Activated CD4-positive, alpha-beta memory T cell treated with anti-CD3 and anti-CD28 coated beads, Interleukin-2, amount 10 ng/mL, durations not matched to agents 7 days and 5 days (primary cell): ENCODE data around the gene SAMD8. TPM values are rescaled to one million over a fixed set of nuclear protein-coding genes. Genes with fewer than 3 reads are reported as not detected.
A peak's percentile ranks its signal among the peaks of the same experiment; 100 is the strongest.

Experiments used
- CTCF ChIA-PET: fragments of 350-600 bp; sonication (Branson Sonifier 250); formaldehyde crosslinking; loops from one replicate; lab custom pipeline; 2021; ENCODE audit warnings: antibody characterized with exemption, inconsistent platforms; lab: Charles Lee
- POLR2A ChIA-PET: fragments of 350-600 bp; sonication (Branson Sonifier 250); formaldehyde crosslinking; loops from one replicate; lab custom pipeline; 2021; ENCODE audit warnings: antibody characterized with exemption; lab: Charles Lee
- DNase-seq: peaks from one replicate; pipeline ENCODE4 v3.0.0-alpha.2; 2020
- H3K27ac Mint-ChIP-seq: one replicate; pipeline ENCODE4 v1.8.0; 2021; ENCODE audit warnings: mild to moderate bottlenecking, mixed read lengths
- H3K27me3 Mint-ChIP-seq: one replicate; pipeline ENCODE4 v1.8.0; 2021; ENCODE audit warnings: mixed read lengths
- H3K36me3 Mint-ChIP-seq: one replicate; pipeline ENCODE4 v1.8.0; 2021; ENCODE audit warnings: low read depth, mixed read lengths
- H3K4me1 Mint-ChIP-seq: one replicate; pipeline ENCODE4 v1.8.0; 2021; ENCODE audit warnings: mixed read lengths
- H3K4me3 Mint-ChIP-seq: one replicate; pipeline ENCODE4 v1.8.0; 2021; ENCODE audit warnings: mild to moderate bottlenecking, mixed read lengths
- H3K9me3 Mint-ChIP-seq: one replicate; pipeline ENCODE4 v1.8.0; 2021; ENCODE audit warnings: mixed read lengths
- total RNA-seq, 2 experiments: library from RNA; stranded (reverse); gene quantifications; one replicate each; pipeline ENCODE4 v1.2.3, GENCODE V29; 2021

SAMD8 gene
- total RNA-seq, 2 experiments from 2014 or later, result 13.9 to 14.1 TPM

DNA sequence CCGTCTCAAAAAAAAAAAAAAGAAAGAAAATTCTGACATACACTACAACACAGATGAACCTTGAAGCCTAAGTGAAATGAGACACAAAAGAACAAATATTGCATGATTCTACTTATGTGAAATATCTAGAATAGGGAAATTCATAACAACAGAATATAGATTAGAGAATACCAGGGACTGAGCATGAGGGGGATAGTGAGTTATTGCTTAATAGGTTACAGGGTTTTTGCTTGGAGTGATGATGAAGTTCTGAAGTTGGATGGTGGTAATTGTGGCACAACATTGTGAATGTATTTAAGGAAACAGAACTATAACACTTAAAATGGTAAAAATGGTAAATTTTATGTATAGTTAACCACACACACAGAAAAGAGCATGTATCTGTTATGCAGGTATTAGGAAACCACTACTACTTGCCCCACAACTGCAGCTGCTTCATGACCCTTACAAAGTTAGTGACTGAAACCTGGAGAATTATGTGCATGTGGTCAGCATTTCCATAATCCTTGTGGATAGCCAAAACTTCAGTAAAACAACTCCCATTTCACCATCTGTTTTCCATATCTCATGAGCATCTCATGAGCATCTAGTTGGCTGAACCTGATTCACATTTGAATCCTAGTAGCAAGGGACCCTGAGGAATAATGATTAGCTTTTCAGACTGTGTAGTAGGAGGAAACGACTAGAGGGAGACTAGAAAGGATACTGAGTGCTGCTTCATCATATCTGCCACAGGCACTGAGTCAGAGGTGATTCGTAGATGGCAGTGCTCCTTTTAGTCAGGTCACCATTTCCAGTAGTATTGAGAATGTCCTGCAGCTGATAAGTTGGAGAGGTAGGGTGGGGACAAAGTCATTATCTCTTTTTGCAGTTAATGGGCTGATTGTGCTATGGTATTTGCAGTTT, 26.3 kb downstream of the SAMD8 start:
- Mint-ChIP-seq H3K27me3 (no peaks in the 10 kb centered on the region), H3K36me3 (peaks cover 5% of the 10 kb centered on the region), H3K9me3 (no peaks in the 10 kb centered on the region), H3K4me3 (no peak overlapping the region), H3K4me1 (peaks cover 19% of the 10 kb centered on the region), H3K27ac (no peak overlapping the region)
- peak; percentile 20 for DNase-seq
- CTCF ChIA-PET, result interaction anchor here (1.3 to 1.4 kb wide), 2 partner anchors 38 to 50 kb away, joined by 3 to 4 read pairs; no protein-coding TSS in a partner anchor
- POLR2A ChIA-PET, result interaction anchor here (0.9 kb wide), 1 partner anchor 26 kb away, joined by 5 read pairs; the partner anchor contains the start of gene SAMD8

DNA sequence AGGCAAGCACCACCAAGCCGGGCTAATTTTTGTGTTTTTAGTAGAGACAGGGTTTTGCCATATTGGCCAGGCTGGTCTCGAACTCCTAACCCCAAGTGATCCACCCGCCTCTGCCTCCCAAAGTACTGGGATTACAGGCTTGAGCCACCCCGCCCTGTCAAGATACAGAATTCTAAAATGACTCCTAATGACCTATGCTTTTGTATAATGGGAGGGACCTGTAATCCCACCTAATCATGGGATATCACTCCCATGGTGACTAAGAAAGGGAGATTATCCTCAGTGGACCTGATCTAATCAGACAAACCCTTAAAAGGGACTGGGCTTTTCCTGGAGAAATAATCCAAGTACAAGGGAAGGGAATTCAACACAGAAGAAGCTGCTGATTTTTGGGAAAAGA, 28.8 kb downstream of the SAMD8 start:
- Mint-ChIP-seq H3K4me3 (no peak overlapping the region), H3K27ac (no peak overlapping the region), H3K36me3 (no peaks in the 10 kb centered on the region), H3K9me3 (no peaks in the 10 kb centered on the region), H3K4me1 (peaks cover 29% of the 10 kb centered on the region), H3K27me3 (no peaks in the 10 kb centered on the region)
- ChIA-PET POLR2A (interaction anchor here (1.0 kb wide), 1 partner anchor 69 kb away, joined by 4 read pairs; no protein-coding TSS in a partner anchor), CTCF (interaction anchor here (0.5 kb wide), 1 partner anchor 51 kb away, joined by 4 read pairs; no protein-coding TSS in a partner anchor)
- no peak for DNase-seq

DNA sequence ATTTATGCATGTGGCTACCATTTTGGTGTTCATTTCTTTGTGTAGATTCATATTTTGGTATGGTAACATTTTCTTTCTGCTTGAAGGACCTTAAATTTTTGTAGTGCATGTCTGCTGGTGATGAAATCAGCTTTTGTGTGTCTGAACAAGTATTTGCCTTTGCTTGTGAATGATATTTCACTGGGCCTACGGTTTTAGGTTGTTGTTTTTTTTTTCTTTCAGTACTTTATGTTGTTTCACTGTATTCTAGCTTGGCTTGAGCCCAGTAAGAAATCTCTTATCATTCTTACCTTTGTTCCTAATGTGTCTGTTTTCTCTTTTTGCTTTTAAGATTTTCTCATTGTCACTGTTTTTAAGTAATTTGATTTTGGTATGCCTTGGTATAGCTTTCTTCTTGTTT, 31.9 kb downstream of the SAMD8 start:
- Mint-ChIP-seq H3K36me3 (no peaks in the 10 kb centered on the region), H3K27me3 (no peaks in the 10 kb centered on the region), H3K4me1 (peaks cover 18% of the 10 kb centered on the region), H3K9me3 (no peaks in the 10 kb centered on the region), H3K4me3 (no peak overlapping the region), H3K27ac (no peak overlapping the region)
- DNase-seq, result no peak
- ChIA-PET POLR2A (interaction anchor here (1.1 kb wide), 1 partner anchor 32 kb away, joined by 3 read pairs; the partner anchor contains the start of gene SAMD8), CTCF (no interaction called here)

DNA sequence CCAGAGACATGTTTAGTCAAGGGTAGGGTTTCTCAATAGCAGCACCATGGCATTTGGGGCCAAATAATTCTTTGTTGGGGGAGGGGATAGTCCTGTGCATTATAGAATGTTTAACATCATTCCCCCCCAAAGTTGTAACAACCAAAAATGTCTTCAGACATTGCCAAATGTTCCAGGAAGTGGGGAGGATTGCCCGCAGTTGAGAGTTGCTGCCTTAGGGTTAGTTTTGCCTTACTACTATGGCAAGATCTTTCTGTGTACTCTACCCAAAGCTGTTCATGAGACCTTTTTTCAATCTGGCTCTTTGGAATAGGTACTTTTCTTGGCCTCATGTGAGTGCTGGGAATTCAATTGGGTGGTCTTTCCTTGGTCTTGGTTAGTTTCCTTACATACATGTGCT, 34.1 kb downstream of the SAMD8 start:
- ChIA-PET CTCF (no interaction called here), POLR2A (no interaction called here)
- H3K9me3 Mint-ChIP-seq, result no peaks in the 10 kb centered on the region
- peaks cover 4% of the 10 kb centered on the region for H3K36me3 Mint-ChIP-seq
- no peak overlapping the region for H3K4me3 Mint-ChIP-seq
- no peak overlapping the region for H3K27ac Mint-ChIP-seq
- H3K27me3 Mint-ChIP-seq, result no peaks in the 10 kb centered on the region
- peaks cover 18% of the 10 kb centered on the region for H3K4me1 Mint-ChIP-seq
- no peak for DNase-seq

DNA sequence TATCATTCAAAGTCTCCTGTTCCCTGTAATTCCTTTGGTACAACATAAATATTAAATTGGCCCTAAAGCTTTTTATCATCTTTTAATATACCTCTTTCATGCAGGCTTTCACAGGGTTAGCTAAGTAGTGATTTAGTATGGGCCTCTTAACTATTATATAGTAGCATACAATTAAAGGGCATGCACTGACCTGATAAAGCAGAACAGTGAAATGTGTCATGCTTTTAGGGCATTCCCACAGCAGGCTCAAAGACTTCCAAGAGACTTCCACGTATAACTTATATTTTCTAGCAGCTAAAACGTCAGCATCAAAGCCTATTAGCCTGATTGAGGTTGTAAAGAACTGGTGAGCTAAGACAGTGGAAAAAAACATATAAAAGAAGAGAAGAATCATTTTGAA, 35.3 kb downstream of the SAMD8 start:
- ChIA-PET POLR2A (no interaction called here), CTCF (no interaction called here)
- H3K27me3 Mint-ChIP-seq, result no peaks in the 10 kb centered on the region
- H3K27ac Mint-ChIP-seq, result no peak overlapping the region
- no peak overlapping the region for H3K4me3 Mint-ChIP-seq
- peaks cover 18% of the 10 kb centered on the region for H3K4me1 Mint-ChIP-seq
- no peak for DNase-seq
- H3K36me3 Mint-ChIP-seq, result peaks cover 9% of the 10 kb centered on the region
- H3K9me3 Mint-ChIP-seq, result no peaks in the 10 kb centered on the region

DNA sequence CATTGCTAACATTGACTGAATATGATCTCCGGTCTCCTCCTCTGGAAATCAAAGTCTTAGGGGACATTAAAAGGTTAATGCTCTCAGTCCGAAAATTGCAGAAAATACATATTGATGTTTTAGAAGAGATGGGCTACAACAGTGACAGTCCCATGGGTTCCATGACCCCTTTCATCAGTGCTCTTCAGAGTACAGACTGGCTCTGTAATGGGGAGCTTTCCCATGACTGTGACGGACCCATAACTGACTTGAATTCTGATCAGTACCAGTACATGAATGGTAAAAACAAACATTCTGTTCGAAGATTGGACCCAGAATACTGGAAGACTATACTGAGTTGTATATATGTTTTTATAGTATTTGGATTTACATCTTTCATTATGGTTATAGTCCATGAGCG, 39.2 kb downstream of the SAMD8 start:
- CTCF ChIA-PET, result no interaction called here
- Mint-ChIP-seq H3K27me3 (no peaks in the 10 kb centered on the region), H3K4me1 (peaks cover 3% of the 10 kb centered on the region), H3K27ac (no peak overlapping the region), H3K9me3 (no peaks in the 10 kb centered on the region), H3K4me3 (no peak overlapping the region), H3K36me3 (peaks cover 21% of the 10 kb centered on the region)
- POLR2A ChIA-PET, result no interaction called here
- DNase-seq, result no peak

DNA sequence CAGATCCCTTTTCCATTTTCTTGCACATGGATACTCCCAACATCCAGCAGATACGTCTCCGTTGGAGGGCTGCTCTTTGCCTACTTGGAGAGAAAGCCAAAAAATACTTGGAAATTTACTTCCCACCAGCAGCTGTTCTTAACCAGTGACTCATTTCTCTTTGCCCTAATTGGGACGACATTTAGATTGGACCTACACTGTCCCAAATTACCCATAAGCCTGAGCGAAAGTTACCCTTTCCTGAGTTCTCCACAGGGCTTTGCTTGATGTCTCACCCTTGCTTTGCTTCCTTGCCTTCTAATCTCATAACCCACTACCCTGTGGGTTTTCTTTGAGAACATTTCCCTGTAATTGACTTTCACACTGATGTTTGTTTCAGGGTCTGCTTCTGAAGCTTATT, 48.1 kb downstream of the SAMD8 start:
- Mint-ChIP-seq H3K4me3 (no peak overlapping the region), H3K36me3 (peaks cover 8% of the 10 kb centered on the region), H3K27ac (no peak overlapping the region), H3K9me3 (no peaks in the 10 kb centered on the region), H3K4me1 (peaks cover 7% of the 10 kb centered on the region), H3K27me3 (no peaks in the 10 kb centered on the region)
- ChIA-PET POLR2A (no interaction called here), CTCF (no interaction called here)
- no peak for DNase-seq

DNA sequence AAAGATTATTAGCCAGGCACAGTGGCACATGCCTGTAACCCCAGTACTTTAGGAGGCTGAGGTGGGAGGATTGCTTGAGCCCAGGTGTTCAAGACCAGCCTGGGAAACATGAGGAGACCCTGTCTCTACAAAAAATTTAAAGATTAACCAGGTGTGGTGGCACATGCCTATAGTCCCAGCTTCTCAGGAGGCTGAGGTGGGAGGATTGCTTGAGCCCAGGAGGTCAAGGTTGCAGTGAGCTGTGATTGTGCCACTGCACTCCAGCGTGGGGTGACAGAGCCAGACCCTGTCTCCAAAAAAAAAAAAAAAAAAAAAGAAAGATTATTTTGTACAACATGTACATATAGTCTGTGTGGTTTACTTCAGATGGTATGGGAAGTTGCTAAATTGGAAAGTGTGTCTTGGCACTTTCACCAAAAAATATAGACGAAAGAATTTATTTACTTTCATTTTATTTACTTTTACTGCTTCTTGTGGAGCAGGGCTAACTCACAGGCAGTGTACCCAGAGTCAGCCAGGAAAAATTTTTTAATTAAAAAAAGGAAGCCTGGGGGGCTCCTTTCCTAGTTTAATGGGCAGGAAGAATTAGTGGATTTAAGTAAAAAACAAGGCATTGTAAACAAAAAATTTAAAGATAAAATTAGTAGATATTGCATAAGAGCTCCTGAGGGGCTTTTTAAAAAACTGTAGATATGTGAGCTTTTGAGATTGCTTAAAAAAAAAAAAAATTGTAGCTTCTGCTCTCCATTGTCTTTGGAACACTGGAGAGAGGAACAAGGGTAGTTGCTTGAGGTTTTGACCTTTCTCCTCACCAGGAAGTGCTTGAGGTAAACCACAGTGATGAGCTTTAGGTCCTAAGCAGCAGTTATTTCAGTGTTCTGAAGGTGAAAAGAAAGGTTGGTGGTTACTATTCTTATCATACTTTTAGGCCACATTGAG, 54.5 kb downstream of the SAMD8 start:
- H3K27ac Mint-ChIP-seq, result peak overlapping the region; percentile 76
- H3K27me3 Mint-ChIP-seq, result no peaks in the 10 kb centered on the region
- peaks cover 29% of the 10 kb centered on the region for H3K4me1 Mint-ChIP-seq
- H3K36me3 Mint-ChIP-seq, result peaks cover 18% of the 10 kb centered on the region
- CTCF ChIA-PET, result interaction anchor here (0.6 to 3.0 kb wide), 4 partner anchors 11 to 136 kb away, joined by 3 to 8 read pairs (median 3); partner anchors contain the start of gene COMTD1
- no peak for DNase-seq
- POLR2A ChIA-PET, result interaction anchor here (0.7 to 2.2 kb wide), 4 partner anchors 9 to 55 kb away, joined by 3 to 10 read pairs (median 6); partner anchors contain the start of genes SAMD8 and VDAC2
- peak overlapping the region; percentile 5 for H3K4me3 Mint-ChIP-seq
- H3K9me3 Mint-ChIP-seq, result no peaks in the 10 kb centered on the region

DNA sequence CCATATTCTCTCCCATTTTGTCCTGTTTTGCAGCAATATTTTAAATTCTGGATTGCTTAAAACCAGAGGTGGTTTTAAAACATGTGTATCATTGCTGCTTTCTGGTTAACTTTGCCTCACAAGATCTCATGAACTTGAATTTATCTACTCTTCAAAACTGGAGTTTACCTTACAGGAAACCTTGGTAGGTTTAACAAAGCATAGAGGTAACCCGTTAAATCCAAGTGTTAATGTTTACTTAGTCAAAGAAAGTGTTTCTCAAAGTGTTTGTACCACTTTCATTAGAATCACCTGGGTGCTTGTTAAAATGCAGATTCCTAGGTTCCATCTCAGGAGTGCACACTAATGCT, 55.1 kb downstream of the SAMD8 start:
- Mint-ChIP-seq H3K4me1 (peaks cover 29% of the 10 kb centered on the region), H3K27ac (peak overlapping the region; percentile 76), H3K36me3 (peaks cover 18% of the 10 kb centered on the region), H3K27me3 (no peaks in the 10 kb centered on the region), H3K9me3 (no peaks in the 10 kb centered on the region), H3K4me3 (peak overlapping the region; percentile 5)
- ChIA-PET POLR2A (interaction anchor here (0.7 to 2.2 kb wide), 4 partner anchors 10 to 55 kb away, joined by 3 to 10 read pairs (median 6); partner anchors contain the start of genes SAMD8 and VDAC2), CTCF (interaction anchor here (0.6 to 3.0 kb wide), 3 partner anchors 10 to 136 kb away, joined by 3 to 8 read pairs (median 3); partner anchors contain the start of gene COMTD1)
- no peak for DNase-seq

DNA sequence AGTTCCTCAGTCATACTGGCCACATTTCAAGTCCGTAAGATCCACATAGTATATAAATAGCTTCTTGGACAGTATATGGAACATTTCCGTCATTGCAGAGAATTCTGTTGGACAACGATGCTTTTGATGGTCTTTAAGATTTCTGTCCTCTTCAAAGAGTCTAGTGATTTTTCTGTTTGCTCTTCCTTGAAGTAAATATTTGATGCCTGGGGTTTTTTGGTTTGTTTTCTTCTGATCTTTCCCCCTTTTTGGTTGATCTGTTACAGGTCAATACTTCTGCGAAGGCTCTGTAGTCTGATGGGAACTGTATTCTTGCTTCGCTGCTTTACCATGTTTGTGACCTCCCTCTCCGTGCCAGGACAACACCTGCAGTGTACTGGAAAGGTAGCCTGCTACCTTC, 56.8 kb downstream of the SAMD8 start:
- ChIA-PET CTCF (interaction anchor here (3.0 kb wide), 1 partner anchor 68 kb away, joined by 8 read pairs; the partner anchor contains the start of gene COMTD1), POLR2A (no interaction called here)

DNA sequence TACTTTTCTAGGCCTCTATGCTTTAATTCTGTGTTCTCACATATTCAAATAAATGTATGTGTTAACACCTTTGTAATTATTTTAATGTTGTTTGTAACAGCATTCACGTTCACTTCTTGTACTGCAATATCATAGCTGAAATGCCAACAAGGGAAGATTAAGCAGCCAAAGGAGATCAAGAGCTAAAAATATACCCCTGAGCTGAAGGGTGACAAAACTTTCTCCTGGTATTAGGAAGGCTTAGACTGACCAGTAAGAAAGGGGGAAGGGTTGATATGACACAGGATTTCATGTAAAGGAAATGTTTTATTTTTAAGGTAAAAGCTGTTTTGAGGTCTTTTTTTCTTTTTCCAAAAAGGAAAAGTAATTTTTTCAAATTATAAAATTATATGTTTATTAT, 58.8 kb downstream of the SAMD8 start:
- POLR2A ChIA-PET, result no interaction called here
- CTCF ChIA-PET, result no interaction called here
- H3K9me3 Mint-ChIP-seq, result no peaks in the 10 kb centered on the region
- H3K27ac Mint-ChIP-seq, result no peak overlapping the region
- no peaks in the 10 kb centered on the region for H3K27me3 Mint-ChIP-seq
- H3K36me3 Mint-ChIP-seq, result peaks cover 25% of the 10 kb centered on the region
- H3K4me3 Mint-ChIP-seq, result no peak overlapping the region
- H3K4me1 Mint-ChIP-seq, result peaks cover 34% of the 10 kb centered on the region
- DNase-seq, result no peak

More for the DNA sequence above, 56.8 kb downstream of the SAMD8 start:
- H3K9me3 Mint-ChIP-seq, result no peaks in the 10 kb centered on the region
- H3K36me3 Mint-ChIP-seq, result peaks cover 18% of the 10 kb centered on the region
- peaks cover 29% of the 10 kb centered on the region for H3K4me1 Mint-ChIP-seq
- H3K4me3 Mint-ChIP-seq, result no peak overlapping the region
- DNase-seq, result no peak
- no peaks in the 10 kb centered on the region for H3K27me3 Mint-ChIP-seq
- H3K27ac Mint-ChIP-seq, result no peak overlapping the region

DNA sequence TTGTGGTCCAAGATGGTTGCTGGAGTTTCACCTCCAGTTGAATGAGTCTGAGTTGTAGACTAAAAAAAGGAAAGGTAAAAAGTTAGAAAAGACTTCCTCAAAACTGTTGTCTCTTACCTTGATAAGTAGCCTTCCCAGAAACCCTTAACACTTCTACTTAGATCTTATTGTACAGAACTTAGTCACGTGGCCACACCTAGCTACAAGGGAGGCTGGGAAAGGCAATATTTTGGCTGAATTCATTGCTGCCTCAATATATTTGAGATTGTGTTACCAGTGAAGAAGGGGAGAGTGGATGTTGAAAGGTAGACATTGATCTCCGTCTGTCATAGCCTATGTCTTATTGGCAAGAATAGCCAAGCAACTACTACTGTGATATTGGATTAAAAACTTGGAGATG, 63.6 kb downstream of the SAMD8 start:
- peaks cover 29% of the 10 kb centered on the region for H3K36me3 Mint-ChIP-seq
- ChIA-PET POLR2A (no interaction called here), CTCF (no interaction called here)
- H3K4me1 Mint-ChIP-seq, result peaks cover 27% of the 10 kb centered on the region
- H3K4me3 Mint-ChIP-seq, result no peak overlapping the region
- H3K27me3 Mint-ChIP-seq, result no peaks in the 10 kb centered on the region
- DNase-seq, result no peak
- H3K9me3 Mint-ChIP-seq, result no peaks in the 10 kb centered on the region
- no peak overlapping the region for H3K27ac Mint-ChIP-seq
